DND-41 (cell line): ENCODE measurements around the gene RBPJL.

Experiments
- CTCF ChIP-seq: IDR thresholded peaks from 2 replicates; pipeline ENCODE4 v1.5.1; 2012; ENCODE audit warnings: borderline replicate concordance, low read length, moderate library complexity, mild to moderate bottlenecking; ENCODE audit not compliant: poor library complexity, severe bottlenecking; ENCODE audit errors: extremely low read depth
- EZH2 ChIP-seq: IDR thresholded peaks from 3 replicates; pipeline ENCODE4 v1.6.1; 2012; ENCODE audit warnings: borderline replicate concordance, low read depth, mild to moderate bottlenecking, moderate library complexity, low read length, inconsistent platforms; ENCODE audit not compliant: severe bottlenecking

DNA sequence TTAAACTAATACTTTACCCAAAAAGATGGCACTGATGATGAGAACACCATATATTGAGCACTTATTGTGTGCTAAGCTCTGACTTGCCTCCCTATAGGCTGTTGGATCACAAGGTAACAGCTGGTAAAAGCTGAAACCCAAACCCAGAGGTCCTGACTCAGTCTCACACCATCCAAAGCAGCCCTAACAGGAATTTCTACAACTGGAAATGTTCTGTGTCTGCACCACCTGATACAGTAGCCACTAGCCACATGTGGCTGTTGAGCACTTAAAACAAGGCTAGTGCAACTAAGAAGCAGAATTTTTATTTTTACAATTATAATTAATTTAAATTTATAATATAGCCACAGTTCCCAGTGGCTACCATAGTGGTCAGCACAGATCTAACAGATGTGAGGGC is 17.1 kb downstream of the RBPJL start:
- TF ChIP-seq CTCF = no peak
- no peak for TF ChIP-seq EZH2
